Measurements from ENCODE around the gene FBXO28.

FBXO28 gene

DNA sequence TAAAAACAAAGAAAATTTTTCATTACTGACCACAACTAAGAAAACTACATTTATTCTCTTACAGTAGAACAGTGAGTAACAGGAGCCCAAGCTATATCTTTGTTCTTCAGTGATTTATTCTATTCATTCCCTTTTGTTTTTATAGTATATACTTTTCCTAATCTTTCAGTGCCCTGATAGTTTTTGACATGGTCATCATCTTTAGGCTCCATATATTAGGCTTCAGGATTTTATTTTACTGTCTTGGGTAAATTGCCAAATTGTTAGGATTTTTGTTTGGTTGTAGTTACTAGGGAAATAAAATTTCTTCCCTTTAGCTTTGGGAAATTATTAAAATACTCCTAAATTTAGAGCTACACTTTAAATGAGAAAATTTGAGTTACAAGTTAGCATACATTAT is 10.3 kb downstream of the FBXO28 start:
- TF ChIP-seq, protein P1, sequence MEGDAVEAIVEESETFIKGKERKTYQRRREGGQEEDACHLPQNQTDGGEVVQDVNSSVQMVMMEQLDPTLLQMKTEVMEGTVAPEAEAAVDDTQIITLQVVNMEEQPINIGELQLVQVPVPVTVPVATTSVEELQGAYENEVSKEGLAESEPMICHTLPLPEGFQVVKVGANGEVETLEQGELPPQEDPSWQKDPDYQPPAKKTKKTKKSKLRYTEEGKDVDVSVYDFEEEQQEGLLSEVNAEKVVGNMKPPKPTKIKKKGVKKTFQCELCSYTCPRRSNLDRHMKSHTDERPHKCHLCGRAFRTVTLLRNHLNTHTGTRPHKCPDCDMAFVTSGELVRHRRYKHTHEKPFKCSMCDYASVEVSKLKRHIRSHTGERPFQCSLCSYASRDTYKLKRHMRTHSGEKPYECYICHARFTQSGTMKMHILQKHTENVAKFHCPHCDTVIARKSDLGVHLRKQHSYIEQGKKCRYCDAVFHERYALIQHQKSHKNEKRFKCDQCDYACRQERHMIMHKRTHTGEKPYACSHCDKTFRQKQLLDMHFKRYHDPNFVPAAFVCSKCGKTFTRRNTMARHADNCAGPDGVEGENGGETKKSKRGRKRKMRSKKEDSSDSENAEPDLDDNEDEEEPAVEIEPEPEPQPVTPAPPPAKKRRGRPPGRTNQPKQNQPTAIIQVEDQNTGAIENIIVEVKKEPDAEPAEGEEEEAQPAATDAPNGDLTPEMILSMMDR (IDR thresholded peaks at IDR 0.05; ENCODE audit: low read depth, low read length, missing control alignments) = no peak
- DNase-seq (ENCODE audit: low read depth) = no peak

DNA sequence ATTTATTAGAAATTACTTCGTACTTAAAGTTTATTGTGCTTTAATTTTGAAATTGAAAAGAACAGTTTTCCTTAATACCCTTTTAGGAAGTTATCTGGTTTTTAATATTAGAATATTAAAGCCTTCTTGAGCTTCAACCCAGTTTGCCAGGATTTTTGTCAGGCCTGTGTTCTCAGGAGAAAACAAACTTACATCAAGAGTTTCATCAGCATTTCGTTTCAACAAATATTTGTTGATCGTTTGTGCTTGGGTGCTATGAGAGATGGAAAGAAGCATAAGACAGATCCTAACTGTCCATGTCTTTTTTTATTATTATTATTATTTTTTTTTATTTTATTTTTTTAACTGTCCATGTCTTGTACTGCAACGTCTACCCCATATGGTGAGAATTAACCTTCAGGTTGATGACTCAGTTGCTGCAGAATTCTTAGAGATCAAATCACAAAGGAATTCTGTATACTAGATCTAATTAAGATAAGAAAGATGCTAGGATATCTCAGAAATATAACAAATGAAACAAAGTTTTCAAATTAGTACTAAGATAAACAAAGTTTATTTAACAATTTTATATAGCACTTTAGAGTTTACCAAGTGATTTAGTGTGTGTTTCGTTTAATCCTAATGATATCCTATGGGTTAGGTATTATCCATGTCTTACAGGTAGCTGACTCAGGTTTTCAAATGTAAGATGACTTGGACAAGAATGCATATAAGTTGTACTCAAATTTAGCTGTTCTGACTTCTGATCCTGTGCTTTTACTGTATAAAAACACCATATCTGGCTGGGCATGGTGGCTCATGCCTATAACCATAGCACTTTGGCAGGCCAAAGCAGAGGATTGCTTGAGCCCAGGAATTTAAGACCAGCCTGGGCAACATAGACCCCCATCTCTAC is 14.3 kb downstream of the FBXO28 start:
- TF ChIP-seq, protein P1 (IDR thresholded peaks at IDR 0.05; ENCODE audit: low read depth, low read length, missing control alignments) = no peak
- DNase-seq (ENCODE audit: low read depth) = no peak
- no peak overlapping the region for H3K4me3 ChIP-seq (ENCODE audit: low read depth, low read length)

More for the DNA sequence above, 10.3 kb downstream of the FBXO28 start:
- no peak overlapping the region for H3K4me3 ChIP-seq (ENCODE audit: low read depth, low read length)

DNA sequence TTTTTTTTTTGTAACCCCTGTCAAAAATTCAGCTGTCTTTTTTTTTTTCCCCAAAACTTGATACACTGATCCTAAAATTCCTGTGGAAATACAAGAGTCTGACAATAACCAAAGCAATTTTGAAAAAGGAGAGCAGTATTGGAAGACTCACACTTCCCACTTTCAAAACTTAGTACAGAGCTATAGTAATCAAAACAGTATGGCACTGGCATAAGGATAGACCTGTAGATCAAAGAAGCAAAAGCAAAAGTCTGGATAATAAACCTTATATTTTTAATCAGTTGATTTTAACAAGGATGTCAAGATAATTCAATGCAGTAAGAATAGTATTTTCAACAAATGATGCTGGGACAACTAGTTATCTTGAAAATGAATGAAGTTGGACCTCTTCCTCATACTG is 17.3 kb downstream of the FBXO28 start:
- DNase-seq (ENCODE audit: low read depth) = no peak
- TF ChIP-seq, protein P1 (IDR thresholded peaks at IDR 0.05; ENCODE audit: low read depth, low read length, missing control alignments) = no peak
- no peak overlapping the region for H3K4me3 ChIP-seq (ENCODE audit: low read depth, low read length)

DNA sequence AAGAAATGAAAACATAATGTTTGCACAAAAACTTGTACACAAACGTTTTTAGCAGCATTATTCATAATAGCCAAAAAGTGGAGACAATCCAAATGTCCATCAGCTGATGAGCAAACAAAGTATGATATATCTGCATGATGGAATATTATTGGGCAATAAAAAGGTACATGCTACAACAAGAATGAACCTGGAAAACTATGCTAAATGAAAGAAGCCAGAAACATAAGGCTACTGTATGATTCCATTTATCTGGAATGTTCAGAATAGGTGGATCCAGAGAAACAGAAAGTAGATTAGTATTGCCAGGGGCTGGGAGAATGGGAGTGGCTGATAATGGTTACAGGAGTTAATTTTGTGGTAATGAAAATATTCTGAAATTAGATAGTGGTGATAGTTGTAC is 19.0 kb downstream of the FBXO28 start:
- TF ChIP-seq, protein P1 (IDR thresholded peaks at IDR 0.05; ENCODE audit: low read depth, low read length, missing control alignments) = no peak
- no peak for DNase-seq (ENCODE audit: low read depth)
- H3K4me3 ChIP-seq (ENCODE audit: low read depth, low read length) = no peak overlapping the region

DNA sequence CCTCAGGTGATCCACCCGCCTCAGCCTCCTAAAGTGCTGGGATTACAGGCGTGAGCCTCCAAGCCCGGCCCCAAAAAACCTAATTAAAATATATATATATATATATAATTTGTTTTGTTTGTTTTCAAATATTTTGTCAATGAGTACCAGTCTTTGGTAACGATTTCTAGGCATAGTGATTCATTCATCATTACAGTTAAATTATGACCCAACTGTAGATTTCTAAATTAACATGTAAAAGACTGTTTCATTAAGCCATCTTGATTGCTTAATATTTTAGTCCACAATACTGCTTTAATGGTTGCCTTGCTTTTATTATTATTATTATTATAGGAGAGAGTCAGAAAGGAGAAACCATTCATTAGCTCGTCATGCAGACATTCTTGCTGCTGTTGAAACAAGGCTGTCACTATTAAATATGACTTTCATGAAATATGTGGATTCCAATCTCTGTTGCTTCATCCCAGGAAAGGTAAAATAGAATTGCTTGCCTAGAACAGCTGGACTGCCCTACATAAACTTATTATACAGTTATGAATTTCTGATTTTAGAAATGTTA is 19.9 kb downstream of the FBXO28 start:
- TF ChIP-seq, protein P1 (IDR thresholded peaks at IDR 0.05; ENCODE audit: low read depth, low read length, missing control alignments) = no peak
- no peak overlapping the region for H3K4me3 ChIP-seq (ENCODE audit: low read depth, low read length)
- DNase-seq (ENCODE audit: low read depth) = no peak

DNA sequence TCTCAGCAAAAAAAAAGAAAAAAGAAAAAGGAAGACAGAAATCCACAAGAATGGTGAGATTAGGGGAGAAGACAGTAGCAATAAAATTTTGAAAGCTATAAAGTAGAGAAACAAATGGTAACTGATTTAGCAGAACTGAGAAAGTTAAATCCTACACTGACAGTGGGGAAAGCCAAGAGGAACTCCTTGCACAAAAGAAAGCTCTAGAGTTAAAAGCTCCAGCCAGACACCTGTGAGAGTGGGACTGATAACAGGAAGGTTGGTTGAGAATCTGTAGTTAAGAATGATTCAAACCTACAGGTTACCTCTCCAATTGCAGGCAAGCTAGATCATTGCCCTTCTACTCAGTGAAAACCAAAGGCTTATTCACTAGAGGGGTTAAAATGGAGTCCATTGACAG is 23.6 kb downstream of the FBXO28 start:
- no peak for DNase-seq (ENCODE audit: low read depth)

More for the DNA sequence above, 23.6 kb downstream of the FBXO28 start:
- TF ChIP-seq, protein P1 (IDR thresholded peaks at IDR 0.05; ENCODE audit: low read depth, low read length, missing control alignments) = no peak
- no peak overlapping the region for H3K4me3 ChIP-seq (ENCODE audit: low read depth, low read length)

Measured in GM12864 (cell line).